Neural crest cell (in vitro differentiated cells): ENCODE measurements around the gene TRIM72. TPM values are rescaled to one million over a fixed set of nuclear protein-coding genes. Genes with fewer than 3 reads are reported as not detected.
"Not testable (repeated sequence)": the region's sequence is repeated elsewhere in the genome, so short reads cannot be mapped to it uniquely, and the experiment has no call there.

Experiments
- DNase-seq: peaks from one replicate; pipeline ENCODE4 v3.0.0; 2021; ENCODE audit warnings: low read depth, mixed read lengths, low spot score
- H3K27ac Mint-ChIP-seq: one replicate; pipeline ENCODE4 v1.8.0; 2021; ENCODE audit warnings: mild to moderate bottlenecking, mixed read lengths; ENCODE audit not compliant: unreplicated experiment
- H3K27me3 Mint-ChIP-seq: 2 replicates; pipeline ENCODE4 v1.8.0; 2021; ENCODE audit warnings: low read depth, mild to moderate bottlenecking, mixed read lengths
- H3K36me3 Mint-ChIP-seq: 2 replicates; pipeline ENCODE4 v1.8.0; 2021; ENCODE audit warnings: low read depth, mild to moderate bottlenecking, mixed read lengths
- H3K4me1 Mint-ChIP-seq: 2 replicates; pipeline ENCODE4 v1.8.0; 2021; ENCODE audit warnings: mixed read lengths
- H3K4me3 Mint-ChIP-seq: one replicate; pipeline ENCODE4 v1.8.0; 2021; ENCODE audit warnings: mild to moderate bottlenecking, mixed read lengths
- H3K9me3 Mint-ChIP-seq: 2 replicates; pipeline ENCODE4 v1.8.0; 2021; ENCODE audit warnings: mixed read lengths
- CTCF ChIP-seq: fragments of 200-600 bp; sonication (generic); conservative IDR thresholded peaks from 2 replicates; pipeline ENCODE4 v1.5.0; 2021; ENCODE audit warnings: antibody characterized with exemption, mild to moderate bottlenecking
- total RNA-seq: library from RNA; stranded (reverse); gene quantifications from 2 replicates; pipeline ENCODE4 v1.2.1, GENCODE V29; 2021

Gene TRIM72
- total RNA-seq, 1 donor from 2014 or later: 0.05 TPM

GRCh38 chr16:31199430-31200041 lies 14.4 kb upstream of the TRIM72 start:
- Mint-ChIP-seq H3K4me3 (peak overlapping the region; percentile 72), H3K4me1 (peaks cover 28% of the 10 kb centered on the region), H3K27ac (no peak overlapping the region), H3K9me3 (no peaks in the 10 kb centered on the region), H3K27me3 (peaks cover 64% of the 10 kb centered on the region), H3K36me3 (peaks cover 38% of the 10 kb centered on the region)
- no peak for TF ChIP-seq CTCF
- DNase-seq: no peak

- Mint-ChIP-seq H3K36me3 (peaks cover 34% of the 10 kb centered on the region), H3K4me3 (peak overlapping the region; percentile 72), H3K4me1 (peaks cover 28% of the 10 kb centered on the region), H3K27me3 (peaks cover 70% of the 10 kb centered on the region)
- not testable (repeated sequence) for H3K27ac Mint-ChIP-seq, DNase-seq, H3K9me3 Mint-ChIP-seq
These were observed 13.8 kb upstream of the TRIM72 start for GRCh38 chr16:31200111-31200510.

GRCh38 chr16:31200821-31201568 lies 12.9 kb upstream of the TRIM72 start:
- Mint-ChIP-seq H3K27me3 (peaks cover 79% of the 10 kb centered on the region), H3K27ac (no peak overlapping the region), H3K9me3 (no peaks in the 10 kb centered on the region), H3K4me1 (peaks cover 28% of the 10 kb centered on the region), H3K36me3 (peaks cover 33% of the 10 kb centered on the region), H3K4me3 (peak overlapping the region; percentile 83)
- no peak for TF ChIP-seq CTCF
- no peak for DNase-seq

GRCh38 chr16:31201582-31202413 lies 12.1 kb upstream of the TRIM72 start:
- Mint-ChIP-seq H3K36me3 (peaks cover 28% of the 10 kb centered on the region), H3K27ac (no peak overlapping the region), H3K4me1 (peaks cover 28% of the 10 kb centered on the region), H3K4me3 (peak overlapping the region; percentile 83), H3K27me3 (peaks cover 85% of the 10 kb centered on the region), H3K9me3 (no peaks in the 10 kb centered on the region)
- DNase-seq: no peak
- no peak for TF ChIP-seq CTCF

GRCh38 chr16:31202414-31203375 lies 11.2 kb upstream of the TRIM72 start, which contains the start of gene PYCARD:
Gene PYCARD, minus strand, starts transcription at chr16:31202760. Its CDS starts 70 bp downstream, at chr16:31202690.
- H3K4me1 Mint-ChIP-seq: peaks cover 28% of the 10 kb centered on the region
- no peak for TF ChIP-seq CTCF
- no peaks in the 10 kb centered on the region for H3K9me3 Mint-ChIP-seq
- no peak within 1 kb of the TSS for H3K27ac Mint-ChIP-seq
- DNase-seq: no peak
- peak within 1 kb of the TSS; percentile 83 for H3K4me3 Mint-ChIP-seq
- peaks cover 94% of the 10 kb centered on the region for H3K27me3 Mint-ChIP-seq
- peaks cover 27% of the 10 kb centered on the region for H3K36me3 Mint-ChIP-seq
